Loucy (cell line): ENCODE measurements around the gene PLEKHO1.

Experiments used
- H2AFZ ChIP-seq: fragments of 200-600 bp; sonication (generic); 2 replicates; pipeline ENCODE4 v1.6.0; 2016; ENCODE audit warnings: antibody characterized with exemption, mild to moderate bottlenecking, low read length, moderate library complexity
- H3F3A ChIP-seq: fragments of 200-600 bp; 2 replicates; pipeline ENCODE4 v1.6.0; 2016; ENCODE audit warnings: antibody characterized with exemption, low read depth, mild to moderate bottlenecking
- H3K27me3 ChIP-seq: fragments of 200-600 bp; sonication (generic); 2 replicates; pipeline ENCODE4 v1.6.1; 2014; ENCODE audit warnings: low read length, mild to moderate bottlenecking; ENCODE audit not compliant: insufficient read depth, poor library complexity, severe bottlenecking
- H3K36me3 ChIP-seq: fragments of 200-600 bp; sonication (generic); 2 replicates; pipeline ENCODE4 v1.6.1; 2016; ENCODE audit warnings: low read length; ENCODE audit not compliant: insufficient read depth
- H3K4me1 ChIP-seq: fragments of 200-600 bp; sonication (generic); 2 replicates; pipeline ENCODE4 v1.5.1; 2014; ENCODE audit warnings: low read length, mild to moderate bottlenecking; ENCODE audit not compliant: insufficient read depth, poor library complexity, severe bottlenecking
- H3K4me2 ChIP-seq: fragments of 200-600 bp; sonication (generic); 2 replicates; pipeline ENCODE4 v1.6.0; 2014; ENCODE audit warnings: antibody characterized with exemption, low read length, low read depth, mild to moderate bottlenecking; ENCODE audit not compliant: poor library complexity, severe bottlenecking
- H3K4me3 ChIP-seq: fragments of 200-600 bp; sonication (generic); 2 replicates; pipeline ENCODE4 v1.5.1; 2014; ENCODE audit warnings: low read length, mild to moderate bottlenecking, mixed read lengths; ENCODE audit not compliant: poor library complexity, severe bottlenecking
- H3K79me2 ChIP-seq: fragments of 200-600 bp; sonication (generic); 2 replicates; pipeline ENCODE4 v1.6.1; 2014; ENCODE audit warnings: low read length; ENCODE audit not compliant: insufficient read depth
- H3K9ac ChIP-seq: fragments of 200-600 bp; sonication (generic); 2 replicates; pipeline ENCODE4 v1.6.0; 2014; ENCODE audit warnings: mild to moderate bottlenecking, low read depth, low read length, moderate library complexity; ENCODE audit not compliant: poor library complexity, severe bottlenecking
- H3K9me2 ChIP-seq: fragments of 200-600 bp; sonication (generic); replicated peaks from 2 replicates; pipeline ENCODE4 v1.6.1; 2016; ENCODE audit warnings: low read depth, low read length, mixed read lengths
- H3K9me3 ChIP-seq: fragments of 200-600 bp; sonication (generic); 2 replicates; pipeline ENCODE4 v1.6.1; 2014; ENCODE audit warnings: mild to moderate bottlenecking, antibody characterized with exemption, low read length, low read depth; ENCODE audit not compliant: insufficient read depth
- H4K20me1 ChIP-seq: fragments of 200-600 bp; sonication (generic); 2 replicates; pipeline ENCODE4 v1.6.0; 2014; ENCODE audit warnings: antibody characterized with exemption, low read length, mild to moderate bottlenecking; ENCODE audit not compliant: insufficient read depth, poor library complexity, severe bottlenecking
- CTCF ChIP-seq: fragments of 200-600 bp; sonication (generic); conservative IDR thresholded peaks from 2 replicates; pipeline ENCODE4 v1.5.1; 2014; ENCODE audit warnings: mild to moderate bottlenecking, antibody characterized with exemption, low read length
- EZH2phosphoT487 ChIP-seq: fragments of 200-600 bp; IDR thresholded peaks from 2 replicates; pipeline ENCODE4 v1.6.1; 2018; ENCODE audit warnings: antibody characterized with exemption, mild to moderate bottlenecking, moderate library complexity, borderline replicate concordance

PLEKHO1 gene

GRCh38 chr1:150162862-150163706, 13.4 kb downstream of the PLEKHO1 start:
- peaks cover 69% of the 10 kb centered on the region for H3K4me1 ChIP-seq
- H4K20me1 ChIP-seq, result no peaks in the 10 kb centered on the region
- H3K27me3 ChIP-seq, result no peaks in the 10 kb centered on the region
- peak overlapping the region; percentile 70 for H3K4me3 ChIP-seq
- H3K36me3 ChIP-seq, result peaks cover 18% of the 10 kb centered on the region; the same call in 1 of the 2 replicates
- H3K9me2 ChIP-seq, result no peaks in the 10 kb centered on the region
- H2AFZ ChIP-seq, result peak overlapping the region; percentile 18; the same call in 1 of the 2 replicates
- peak overlapping the region; percentile 82 for H3K9ac ChIP-seq
- H3F3A ChIP-seq, result peaks cover 15% of the 10 kb centered on the region
- no peaks in the 10 kb centered on the region for H3K9me3 ChIP-seq
- H3K4me2 ChIP-seq, result peak overlapping the region; percentile 88
- TF ChIP-seq CTCF, result no peak
- TF ChIP-seq EZH2phosphoT487, result no peak
- H3K79me2 ChIP-seq, result peaks cover 13% of the 10 kb centered on the region; the same call in 1 of the 2 replicates

- Histone ChIP-seq H3K9me2 (no peaks in the 10 kb centered on the region), H2AFZ (no peak overlapping the region), H3K4me1 (peaks cover 67% of the 10 kb centered on the region)
These were observed 14.5 kb downstream of the PLEKHO1 start for GRCh38 chr1:150164224-150164623.

GRCh38 chr1:150164779-150165178, 15.1 kb downstream of the PLEKHO1 start:
- H3K27me3 ChIP-seq, result no peaks in the 10 kb centered on the region
- no peak overlapping the region for H3K4me3 ChIP-seq
- TF ChIP-seq EZH2phosphoT487 (no peak), CTCF (no peak)
- peaks cover 61% of the 10 kb centered on the region for H3K4me1 ChIP-seq
- H3K9ac ChIP-seq, result peak overlapping the region; percentile 82
- no peaks in the 10 kb centered on the region for H4K20me1 ChIP-seq
- no peak overlapping the region for H3K4me2 ChIP-seq
- H3K9me3 ChIP-seq, result no peaks in the 10 kb centered on the region
- no peaks in the 10 kb centered on the region; the same call in 1 of the 2 replicates for H3K79me2 ChIP-seq
- H2AFZ ChIP-seq, result peak overlapping the region; percentile 67; the same call in 1 of the 2 replicates
- peaks cover 15% of the 10 kb centered on the region for H3F3A ChIP-seq
- peaks cover 3% of the 10 kb centered on the region; the same call in 1 of the 2 replicates for H3K36me3 ChIP-seq
- no peaks in the 10 kb centered on the region for H3K9me2 ChIP-seq

More at GRCh38 chr1:150164224-150164623, 14.5 kb downstream of the PLEKHO1 start:
- Histone ChIP-seq H3K27me3 (no peaks in the 10 kb centered on the region), H3K9me3 (no peaks in the 10 kb centered on the region), H3K4me3 (no peak overlapping the region), H3F3A (peaks cover 15% of the 10 kb centered on the region), H3K36me3 (peaks cover 8% of the 10 kb centered on the region; the same call in 1 of the 2 replicates), H4K20me1 (no peaks in the 10 kb centered on the region), H3K4me2 (peak overlapping the region; percentile 88), H3K9ac (peak overlapping the region; percentile 82), H3K79me2 (peaks cover 2% of the 10 kb centered on the region; the same call in 1 of the 2 replicates)
- no peak for TF ChIP-seq CTCF
- TF ChIP-seq EZH2phosphoT487, result no peak
